NCI-H748 (cell line): ENCODE results near the gene DAND5.

ENCODE experiments used
- DNase-seq: peaks from one replicate; lab custom pipeline; 2025; ENCODE audit not compliant: unreplicated experiment; lab: John Stamatoyannopoulos, UW

DAND5 gene

GRCh38 chr19:12991296-12991695 is 21.9 kb downstream of the DAND5 start:
- no peak for DNase-seq

- no peak for DNase-seq
Observed at GRCh38 chr19:12992729-12993128, 23.4 kb downstream of the DAND5 start.

- no peak for DNase-seq
Observed at GRCh38 chr19:12993562-12993961, 24.2 kb downstream of the DAND5 start.

- DNase-seq, result peak; percentile 30
Observed at GRCh38 chr19:12994701-12995595, 25.6 kb downstream of the DAND5 start, which contains the start of gene NFIX. TSS of gene NFIX (plus strand) at chr19:12995475. CDS start at chr19:12995838, 363 bp downstream.

GRCh38 chr19:12995596-12996405 is 26.4 kb downstream of the DAND5 start:
- DNase-seq, result peak; percentile 30

- no peak for DNase-seq
Observed at GRCh38 chr19:12996406-12997094, 27.2 kb downstream of the DAND5 start.

DNA sequence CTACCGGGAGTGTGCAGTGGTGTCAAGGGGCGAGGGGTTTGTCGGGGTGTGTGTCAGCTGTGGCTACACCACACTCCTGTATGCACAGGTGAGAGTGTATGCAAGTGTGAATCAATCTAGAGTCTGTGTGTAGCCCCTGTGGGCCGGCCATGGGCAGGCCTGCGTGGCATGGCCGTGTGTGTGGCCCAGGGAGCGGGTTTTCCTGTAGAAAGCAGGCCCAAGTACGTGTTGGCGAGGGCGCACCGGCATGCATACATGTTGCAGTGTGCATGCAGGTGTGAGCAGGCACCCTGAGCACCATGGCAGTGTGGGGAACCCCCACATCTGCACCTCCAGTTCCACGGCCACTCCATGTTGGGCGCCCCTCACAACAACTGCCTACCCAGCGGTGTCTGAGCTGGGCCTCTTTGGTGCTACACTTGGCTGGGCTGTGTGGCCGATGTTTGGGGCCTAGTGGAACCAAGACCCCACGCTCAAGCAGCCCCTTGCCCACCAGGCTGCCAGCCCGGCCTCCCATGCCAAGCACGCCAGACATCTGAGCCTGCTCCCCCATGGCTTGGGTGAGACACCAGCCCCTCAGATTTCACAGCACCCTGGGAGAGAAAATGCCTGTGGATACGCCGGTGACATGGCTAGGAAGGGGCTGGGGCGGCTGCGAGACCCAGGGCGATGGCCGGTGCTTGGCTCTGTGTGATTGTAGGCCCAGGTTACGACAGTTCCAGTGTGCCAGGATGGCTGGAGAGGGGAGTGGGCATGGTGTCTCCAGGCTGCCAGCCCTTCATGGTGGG is 28.0 kb downstream of the DAND5 start:
- no peak for DNase-seq

- no peak for DNase-seq
Observed at GRCh38 chr19:12997967-12998940, 28.9 kb downstream of the DAND5 start.

DNA sequence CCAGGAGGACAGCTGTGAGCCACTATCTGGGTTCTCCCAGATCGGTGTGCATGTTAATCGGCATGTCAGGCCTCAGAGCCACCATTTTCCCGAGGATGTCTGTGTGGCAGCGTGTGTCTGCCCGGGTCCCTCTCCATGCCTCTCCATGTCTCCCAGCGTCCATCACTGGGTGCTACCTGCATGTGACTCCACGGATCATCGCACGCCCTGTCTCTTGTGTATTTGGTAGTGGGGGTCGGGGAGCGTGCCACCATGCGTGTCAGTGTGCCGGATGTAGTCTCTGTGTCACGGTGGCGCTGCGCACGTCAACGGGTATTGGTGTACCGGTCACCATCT is 31.8 kb downstream of the DAND5 start:
- DNase-seq, result no peak

DNA sequence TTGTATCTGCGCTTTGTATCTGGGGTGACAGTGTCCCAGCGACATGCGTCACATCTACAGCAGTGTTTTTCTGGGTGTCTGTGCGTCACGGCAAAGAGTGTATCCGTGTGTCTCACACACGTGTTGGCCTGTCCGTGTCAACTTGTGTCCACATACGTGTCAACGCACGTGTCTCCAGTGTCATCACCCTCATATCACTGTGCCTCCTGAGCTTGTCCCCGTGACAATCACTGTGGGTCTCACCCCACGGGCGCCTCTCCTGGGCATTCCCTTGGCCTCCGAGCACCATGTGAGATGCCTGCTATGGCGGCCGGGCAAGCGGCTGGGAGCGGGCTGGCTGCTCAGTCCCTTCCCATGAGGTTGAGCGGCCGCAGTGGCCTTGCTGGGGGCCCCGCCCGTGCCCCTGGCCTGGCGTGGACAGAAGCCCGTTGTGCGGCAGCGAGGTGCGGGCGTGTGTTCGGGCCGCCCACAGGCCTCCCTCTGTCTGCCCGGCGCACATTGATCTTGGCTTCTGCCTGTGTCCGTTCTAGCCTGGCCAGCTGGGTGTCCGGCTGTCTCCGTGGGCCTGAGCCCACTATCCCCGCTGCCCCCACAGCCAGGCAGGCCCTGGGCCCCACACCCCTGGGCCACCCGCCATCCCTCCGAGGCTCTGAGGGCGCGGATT is 32.3 kb downstream of the DAND5 start:
- DNase-seq, result no peak

- no peak for DNase-seq
Observed at GRCh38 chr19:13002166-13002898, 33.0 kb downstream of the DAND5 start.

- no peak for DNase-seq
Observed at GRCh38 chr19:13003081-13003480, 33.7 kb downstream of the DAND5 start.

DNA sequence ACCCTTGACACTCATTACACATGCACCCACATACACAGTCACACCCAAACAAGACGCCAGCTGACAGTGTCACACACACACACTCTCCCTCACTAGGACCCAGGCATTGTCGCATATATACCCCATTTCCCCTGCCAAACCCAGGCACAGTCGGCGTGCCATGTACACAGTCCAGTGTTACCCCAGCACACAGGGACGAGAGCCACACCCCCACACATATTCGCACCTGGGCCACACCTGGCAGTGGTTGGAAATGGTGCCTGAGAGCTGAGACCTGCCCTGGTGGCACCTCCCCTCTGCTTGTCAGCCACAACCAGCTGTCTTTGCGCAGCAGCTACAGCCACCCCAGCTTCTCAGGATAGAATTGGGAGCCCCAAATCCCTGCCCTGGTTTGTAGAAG is 34.9 kb downstream of the DAND5 start:
- DNase-seq, result no peak

GRCh38 chr19:13005253-13005652 is 35.9 kb downstream of the DAND5 start:
- no peak for DNase-seq

- DNase-seq, result no peak
Observed at GRCh38 chr19:13005861-13006370, 36.5 kb downstream of the DAND5 start.

DNA sequence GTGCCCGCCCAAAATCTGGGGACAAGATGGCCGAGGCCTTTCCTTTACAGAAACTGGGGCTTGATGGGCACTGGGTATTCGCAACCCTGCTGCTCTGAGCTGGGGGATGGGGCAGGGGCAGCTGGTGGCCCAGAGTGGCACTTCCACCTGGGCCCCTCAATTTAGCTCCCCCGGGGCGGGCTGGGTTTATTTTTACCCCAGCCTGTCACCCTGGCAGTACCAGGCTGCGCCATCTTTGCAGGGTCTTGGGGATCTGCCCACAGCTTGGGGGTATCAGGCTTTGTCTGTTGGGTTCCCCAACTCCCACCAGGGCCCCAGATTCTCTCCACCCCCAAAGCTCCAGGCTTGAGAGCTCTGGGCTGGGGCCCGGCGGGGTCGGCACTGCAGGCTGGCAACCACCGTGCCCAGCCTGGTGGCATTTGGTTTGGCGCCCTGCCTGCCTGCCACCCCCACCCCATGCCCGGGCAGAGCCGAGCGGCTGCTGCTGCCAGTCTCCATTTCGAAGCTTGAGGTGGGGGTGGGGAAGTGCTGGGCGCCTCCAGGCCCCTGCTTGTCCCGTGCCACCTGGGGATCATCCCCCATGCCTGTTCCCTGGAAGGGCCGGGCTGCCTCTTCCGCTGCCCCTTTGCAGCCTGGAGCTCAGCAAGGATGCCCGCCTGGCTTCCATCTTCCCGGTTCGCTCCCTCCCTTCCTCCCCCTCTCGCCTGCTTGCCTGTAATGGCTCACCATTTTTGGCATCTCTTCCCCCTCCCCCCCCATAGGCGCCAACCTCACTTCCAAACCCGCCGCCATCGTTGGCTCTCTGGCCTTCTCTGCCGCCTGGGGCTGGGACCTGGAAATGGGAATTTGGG is 37.3 kb downstream of the DAND5 start:
- no peak for DNase-seq
